Activated CD8-positive, alpha-beta T cell treated with anti-CD3 and anti-CD28 coated beads, Interleukin-2, amount 10 ng/mL, durations not matched to agents 7 days and 5 days (primary cell): ENCODE data around the gene TGM2. TPM values are rescaled to one million over a fixed set of nuclear protein-coding genes. Genes with fewer than 3 reads are reported as not detected.

Experiments
- ATAC-seq: fragments of 150-1000 bp; cut with Tn5 transposase; one replicate; pipeline ENCODE4 v1.10.0; 2021; ENCODE audit warnings: moderate library complexity
- CTCF ChIA-PET: fragments of 350-600 bp; sonication (Branson Sonifier 250); formaldehyde crosslinking; loops from one replicate; lab custom pipeline; 2021; ENCODE audit warnings: antibody characterized with exemption; lab: Charles Lee
- POLR2A ChIA-PET: fragments of 350-600 bp; sonication (Branson Sonifier 250); formaldehyde crosslinking; loops from one replicate; lab custom pipeline; 2021; ENCODE audit warnings: antibody characterized with exemption; lab: Charles Lee
- DNase-seq: peaks from one replicate; pipeline ENCODE4 v3.0.0-alpha.2; 2020
- H3K27ac Mint-ChIP-seq: one replicate; pipeline ENCODE4 v1.8.0; 2021; ENCODE audit warnings: mild to moderate bottlenecking, mixed read lengths
- H3K27me3 Mint-ChIP-seq: one replicate; pipeline ENCODE4 v1.8.0; 2021; ENCODE audit warnings: low read depth, mixed read lengths
- H3K36me3 Mint-ChIP-seq: one replicate; pipeline ENCODE4 v1.8.0; 2021; ENCODE audit warnings: low read depth, mixed read lengths
- H3K4me1 Mint-ChIP-seq: one replicate; pipeline ENCODE4 v1.8.0; 2021; ENCODE audit warnings: low read depth, mixed read lengths
- H3K4me3 Mint-ChIP-seq: one replicate; pipeline ENCODE4 v1.8.0; 2021; ENCODE audit warnings: mild to moderate bottlenecking, mixed read lengths
- H3K9me3 Mint-ChIP-seq: one replicate; pipeline ENCODE4 v1.8.0; 2022; ENCODE audit warnings: mixed read lengths; ENCODE audit not compliant: insufficient read depth
- total RNA-seq, 2 experiments: library from RNA; stranded (reverse); gene quantifications; one replicate each; pipeline ENCODE4 v1.2.3, GENCODE V29; 2021

The TGM2 gene
- total RNA-seq, 2 experiments from 2014 or later: 0.31 to 0.34 TPM

GRCh38 chr20:38156888-38157634, 8.0 kb downstream of the TGM2 start:
- DNase-seq (no peak), ATAC-seq (no peak)
- no peaks in the 10 kb centered on the region for H3K27me3 Mint-ChIP-seq
- H3K9me3 Mint-ChIP-seq: no peaks in the 10 kb centered on the region
- H3K36me3 Mint-ChIP-seq: no peaks in the 10 kb centered on the region
- H3K27ac Mint-ChIP-seq: no peak overlapping the region
- ChIA-PET POLR2A (no interaction called here), CTCF (no interaction called here)
- peaks cover 26% of the 10 kb centered on the region for H3K4me1 Mint-ChIP-seq
- H3K4me3 Mint-ChIP-seq: no peak overlapping the region

- no peaks in the 10 kb centered on the region for H3K9me3 Mint-ChIP-seq
- no peaks in the 10 kb centered on the region for H3K36me3 Mint-ChIP-seq
- ATAC-seq (no peak), DNase-seq (no peak)
- peaks cover 28% of the 10 kb centered on the region for H3K4me1 Mint-ChIP-seq
- H3K27ac Mint-ChIP-seq: no peak overlapping the region
- POLR2A ChIA-PET: no interaction called here
- CTCF ChIA-PET: no interaction called here
- H3K4me3 Mint-ChIP-seq: no peak overlapping the region
- no peaks in the 10 kb centered on the region for H3K27me3 Mint-ChIP-seq
These were observed 8.8 kb downstream of the TGM2 start for GRCh38 chr20:38156280-38156679.

- POLR2A ChIA-PET: no interaction called here
- CTCF ChIA-PET: no interaction called here
- H3K9me3 Mint-ChIP-seq: no peaks in the 10 kb centered on the region
- no peaks in the 10 kb centered on the region for H3K36me3 Mint-ChIP-seq
- H3K27me3 Mint-ChIP-seq: no peaks in the 10 kb centered on the region
- no peak for DNase-seq
- no peak overlapping the region for H3K4me3 Mint-ChIP-seq
- no peak for ATAC-seq
- no peak overlapping the region for H3K27ac Mint-ChIP-seq
- peaks cover 24% of the 10 kb centered on the region for H3K4me1 Mint-ChIP-seq
These were observed 9.3 kb downstream of the TGM2 start for GRCh38 chr20:38155811-38156210.

- H3K9me3 Mint-ChIP-seq: no peaks in the 10 kb centered on the region
- H3K4me1 Mint-ChIP-seq: peaks cover 19% of the 10 kb centered on the region
- ChIA-PET CTCF (interaction anchor here (1.4 to 1.8 kb wide), 2 partner anchors 57 to 80 kb away, joined by 3 to 6 read pairs; no protein-coding TSS in a partner anchor), POLR2A (no interaction called here)
- no peak for ATAC-seq
- no peak overlapping the region for H3K27ac Mint-ChIP-seq
- no peaks in the 10 kb centered on the region for H3K36me3 Mint-ChIP-seq
- H3K4me3 Mint-ChIP-seq: no peak overlapping the region
- no peaks in the 10 kb centered on the region for H3K27me3 Mint-ChIP-seq
- DNase-seq: no peak
These were observed 11.7 kb downstream of the TGM2 start for GRCh38 chr20:38153401-38153800.

- H3K9me3 Mint-ChIP-seq: no peaks in the 10 kb centered on the region
- ATAC-seq: peak; percentile 69
- no peaks in the 10 kb centered on the region for H3K36me3 Mint-ChIP-seq
- DNase-seq: peak; percentile 55
- CTCF ChIA-PET: interaction anchor here (0.6 to 1.8 kb wide), 6 partner anchors 11 to 95 kb away, joined by 3 to 6 read pairs (median 3); no protein-coding TSS in a partner anchor
- peaks cover 19% of the 10 kb centered on the region for H3K4me1 Mint-ChIP-seq
- H3K27ac Mint-ChIP-seq: peak overlapping the region; percentile 80
- H3K27me3 Mint-ChIP-seq: no peaks in the 10 kb centered on the region
- H3K4me3 Mint-ChIP-seq: peak overlapping the region; percentile 43
- POLR2A ChIA-PET: interaction anchor here (0.6 to 1.1 kb wide), 2 partner anchors 255 to 295 kb away, joined by 3 to 4 read pairs; no protein-coding TSS in a partner anchor
These were observed 12.3 kb downstream of the TGM2 start for GRCh38 chr20:38152621-38153221.

- POLR2A ChIA-PET: interaction anchor here (0.6 to 1.1 kb wide), 2 partner anchors 255 to 295 kb away, joined by 3 to 4 read pairs; no protein-coding TSS in a partner anchor
- CTCF ChIA-PET: interaction anchor here (0.6 to 1.8 kb wide), 6 partner anchors 12 to 94 kb away, joined by 3 to 6 read pairs (median 3); no protein-coding TSS in a partner anchor
- peak overlapping the region; percentile 80 for H3K27ac Mint-ChIP-seq
- ATAC-seq (peak; percentile 31), DNase-seq (no peak)
- H3K36me3 Mint-ChIP-seq: no peaks in the 10 kb centered on the region
- no peaks in the 10 kb centered on the region for H3K27me3 Mint-ChIP-seq
- H3K4me3 Mint-ChIP-seq: peak overlapping the region; percentile 43
- H3K4me1 Mint-ChIP-seq: peaks cover 19% of the 10 kb centered on the region
- no peaks in the 10 kb centered on the region for H3K9me3 Mint-ChIP-seq
These were observed 12.9 kb downstream of the TGM2 start for GRCh38 chr20:38152175-38152620.

- POLR2A ChIA-PET: interaction anchor here (1.1 kb wide), 1 partner anchor 296 kb away, joined by 3 read pairs; no protein-coding TSS in a partner anchor
- peak overlapping the region; percentile 3 for H3K27ac Mint-ChIP-seq
- H3K9me3 Mint-ChIP-seq: no peaks in the 10 kb centered on the region
These were observed 13.6 kb downstream of the TGM2 start for GRCh38 chr20:38151455-38151854.

GRCh38 chr20:38150335-38151170, 14.5 kb downstream of the TGM2 start:
- POLR2A ChIA-PET: no interaction called here
- no peaks in the 10 kb centered on the region for H3K36me3 Mint-ChIP-seq
- ATAC-seq (no peak), DNase-seq (no peak)
- CTCF ChIA-PET: no interaction called here
- H3K27ac Mint-ChIP-seq: no peak overlapping the region
- H3K27me3 Mint-ChIP-seq: no peaks in the 10 kb centered on the region
- H3K4me1 Mint-ChIP-seq: peaks cover 19% of the 10 kb centered on the region
- no peak overlapping the region for H3K4me3 Mint-ChIP-seq
- no peaks in the 10 kb centered on the region for H3K9me3 Mint-ChIP-seq

More at GRCh38 chr20:38151455-38151854, 13.6 kb downstream of the TGM2 start:
- CTCF ChIA-PET: interaction anchor here (1.5 to 1.8 kb wide), 2 partner anchors 58 to 78 kb away, joined by 3 to 6 read pairs; no protein-coding TSS in a partner anchor
- no peak for ATAC-seq
- Mint-ChIP-seq H3K36me3 (no peaks in the 10 kb centered on the region), H3K4me1 (peaks cover 19% of the 10 kb centered on the region), H3K4me3 (no peak overlapping the region), H3K27me3 (no peaks in the 10 kb centered on the region)
- DNase-seq: no peak

GRCh38 chr20:38148328-38149102, 16.6 kb downstream of the TGM2 start:
- ChIA-PET POLR2A (no interaction called here), CTCF (no interaction called here)
- Mint-ChIP-seq H3K36me3 (no peaks in the 10 kb centered on the region), H3K4me1 (peaks cover 20% of the 10 kb centered on the region), H3K27ac (no peak overlapping the region), H3K4me3 (no peak overlapping the region), H3K27me3 (no peaks in the 10 kb centered on the region), H3K9me3 (no peaks in the 10 kb centered on the region)
- no peak for ATAC-seq
- no peak for DNase-seq

GRCh38 chr20:38147751-38148150, 17.3 kb downstream of the TGM2 start:
- H3K36me3 Mint-ChIP-seq: no peaks in the 10 kb centered on the region
- POLR2A ChIA-PET: no interaction called here
- peaks cover 15% of the 10 kb centered on the region for H3K4me1 Mint-ChIP-seq
- H3K9me3 Mint-ChIP-seq: no peaks in the 10 kb centered on the region
- CTCF ChIA-PET: no interaction called here
- ATAC-seq (no peak), DNase-seq (no peak)
- H3K4me3 Mint-ChIP-seq: no peak overlapping the region
- H3K27ac Mint-ChIP-seq: no peak overlapping the region
- H3K27me3 Mint-ChIP-seq: no peaks in the 10 kb centered on the region

- H3K27ac Mint-ChIP-seq: no peak overlapping the region
- no peak for ATAC-seq
- POLR2A ChIA-PET: no interaction called here
These were observed 17.9 kb downstream of the TGM2 start for GRCh38 chr20:38147163-38147562.

More at GRCh38 chr20:38147163-38147562, 17.9 kb downstream of the TGM2 start:
- no peaks in the 10 kb centered on the region for H3K27me3 Mint-ChIP-seq
- H3K36me3 Mint-ChIP-seq: no peaks in the 10 kb centered on the region
- no peaks in the 10 kb centered on the region for H3K9me3 Mint-ChIP-seq
- no peak overlapping the region for H3K4me3 Mint-ChIP-seq
- no peak for DNase-seq
- peaks cover 9% of the 10 kb centered on the region for H3K4me1 Mint-ChIP-seq
- CTCF ChIA-PET: no interaction called here
